Measurements from ENCODE around the gene FGF12.

Gene FGF12

DNA sequence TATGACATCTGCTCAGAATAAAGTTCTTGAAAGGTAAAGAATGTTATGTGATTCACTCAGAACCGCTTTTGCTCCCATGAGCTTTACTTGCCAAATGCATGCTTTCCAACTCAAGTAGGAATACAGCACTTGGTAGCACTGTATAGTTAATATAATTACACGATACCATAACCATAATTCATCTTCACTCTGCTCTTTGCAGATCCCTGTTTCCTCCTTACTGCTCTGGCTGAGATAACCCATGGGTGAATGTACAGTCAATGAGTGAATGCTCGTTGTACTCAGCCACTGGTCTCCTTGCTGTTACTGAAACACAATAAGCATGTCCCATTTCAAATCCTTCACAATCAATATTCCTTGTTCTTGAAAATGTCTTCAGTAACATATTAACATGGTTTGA lies 550.0 kb downstream of the FGF12 start:
- no peak for DNase-seq

DNA sequence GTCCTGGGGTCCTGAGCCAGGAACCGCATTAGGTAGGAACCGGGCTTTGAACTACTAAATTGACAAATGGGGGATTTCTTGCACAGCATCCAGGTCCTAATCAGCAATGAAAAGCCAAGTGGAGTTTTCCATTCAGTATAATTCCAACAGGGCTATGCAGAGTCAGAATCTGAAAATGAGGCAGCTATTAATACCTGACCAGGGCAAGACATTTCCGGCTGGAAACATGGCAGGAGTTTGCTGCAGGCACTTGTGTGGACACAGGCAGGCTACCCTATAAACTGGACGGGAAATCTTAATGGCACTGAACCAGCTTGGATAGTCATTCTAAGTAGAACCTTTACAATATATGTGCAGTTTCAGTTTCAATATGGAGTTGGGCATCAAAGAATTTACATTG lies 553.1 kb downstream of the FGF12 start:
- DNase-seq, result no peak

DNA sequence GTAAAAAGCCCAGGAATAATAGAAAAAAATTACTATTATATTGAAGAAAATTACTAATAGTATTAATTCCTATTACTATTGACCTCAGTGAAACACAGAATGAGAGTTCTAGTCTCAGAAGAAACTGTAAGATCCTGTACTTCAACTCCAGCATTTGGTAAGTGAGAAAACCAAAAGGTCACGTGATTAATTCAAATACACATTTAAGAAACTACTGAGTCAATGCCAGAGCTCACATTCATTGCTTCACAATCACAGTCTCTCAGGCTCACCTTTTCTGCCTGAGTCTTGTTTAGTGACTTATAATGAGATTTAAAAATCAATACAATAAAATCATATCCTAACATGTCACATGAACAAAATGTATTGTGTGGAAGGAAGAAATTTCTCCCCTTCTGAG lies 556.1 kb downstream of the FGF12 start:
- DNase-seq, result no peak

DNA sequence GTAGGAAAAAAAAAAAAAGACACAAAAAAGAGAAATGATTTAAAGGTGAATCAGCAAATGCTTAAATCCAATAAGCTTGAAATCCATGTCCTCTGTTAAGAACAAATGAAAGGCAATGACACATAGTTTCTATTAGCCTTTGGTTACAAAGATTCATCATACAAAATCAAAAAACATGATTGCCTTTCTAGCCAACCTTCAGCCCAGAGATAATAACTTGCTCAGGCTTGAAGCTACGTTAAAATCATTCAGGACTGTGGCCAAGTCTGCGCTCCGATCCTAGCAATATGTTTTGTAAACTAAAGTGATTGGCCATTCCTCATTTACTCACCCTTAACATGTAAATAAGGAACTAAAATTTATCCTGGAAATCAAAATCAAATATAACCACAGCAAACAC lies 556.7 kb downstream of the FGF12 start:
- DNase-seq, result no peak

DNA sequence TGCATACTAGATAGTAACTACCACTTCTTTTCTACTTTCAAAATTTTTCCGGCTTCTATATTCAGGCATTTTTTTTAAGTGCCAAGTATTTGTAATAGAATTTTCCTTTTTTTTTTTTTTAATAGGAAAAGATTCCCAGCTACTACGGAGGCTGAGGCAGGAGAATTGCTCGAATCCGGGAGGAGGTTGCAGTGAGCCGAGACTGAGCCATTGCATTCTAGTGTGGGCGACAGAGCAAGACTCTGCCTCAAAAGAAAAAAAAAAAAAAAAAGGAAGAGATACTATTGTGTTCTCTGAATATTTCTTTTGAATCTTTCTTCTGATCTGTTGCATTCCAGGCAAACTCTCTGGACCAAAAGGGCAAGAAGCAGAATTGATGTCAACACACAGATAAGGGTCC lies 557.3 kb downstream of the FGF12 start:
- no peak for DNase-seq

DNA sequence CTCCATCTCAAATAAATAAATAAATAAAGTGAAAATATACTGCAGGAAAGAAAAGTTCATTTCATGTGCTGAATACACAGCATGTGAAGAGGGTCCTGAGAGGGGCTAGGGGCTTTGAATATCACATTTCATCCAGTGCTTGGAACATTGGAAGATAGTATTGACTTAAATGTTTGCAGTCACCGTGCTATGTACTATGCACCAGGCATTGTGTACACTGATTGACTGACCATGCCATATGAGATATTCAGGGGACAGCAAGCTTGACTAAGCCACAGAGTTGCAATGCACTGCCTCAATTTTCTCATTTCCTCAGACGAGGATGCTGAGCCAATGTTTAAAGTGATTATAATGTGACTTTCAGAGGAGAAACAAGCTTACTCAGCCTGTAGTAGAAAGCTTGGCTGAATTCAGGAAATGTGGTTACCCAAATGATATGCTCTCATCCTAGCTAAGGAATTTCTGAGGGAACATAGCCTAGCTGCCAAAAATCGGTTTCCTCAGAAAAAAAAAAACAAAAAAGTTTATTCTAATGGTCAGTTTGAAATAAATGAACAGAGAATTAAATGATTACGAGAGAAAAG lies 557.9 kb downstream of the FGF12 start:
- DNase-seq, result no peak

DNA sequence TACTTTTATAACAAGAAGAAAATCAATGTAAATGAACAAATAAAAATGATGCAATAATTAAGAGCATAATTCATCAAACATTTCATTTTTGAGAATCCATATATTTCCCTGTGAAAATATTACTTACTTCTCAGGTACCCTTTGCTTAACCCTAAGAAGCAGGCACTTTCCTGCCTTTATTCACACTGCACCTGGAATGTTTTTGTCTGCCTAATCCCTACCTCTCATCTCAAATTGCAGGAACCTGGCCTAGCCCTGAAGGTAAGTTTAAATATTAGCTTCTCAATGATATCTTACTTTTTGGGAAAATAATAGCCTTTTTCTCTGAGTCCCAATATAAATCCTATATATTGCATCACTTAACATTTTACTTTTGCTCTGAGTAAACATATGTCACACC lies 559.1 kb downstream of the FGF12 start:
- no peak for DNase-seq

DNA sequence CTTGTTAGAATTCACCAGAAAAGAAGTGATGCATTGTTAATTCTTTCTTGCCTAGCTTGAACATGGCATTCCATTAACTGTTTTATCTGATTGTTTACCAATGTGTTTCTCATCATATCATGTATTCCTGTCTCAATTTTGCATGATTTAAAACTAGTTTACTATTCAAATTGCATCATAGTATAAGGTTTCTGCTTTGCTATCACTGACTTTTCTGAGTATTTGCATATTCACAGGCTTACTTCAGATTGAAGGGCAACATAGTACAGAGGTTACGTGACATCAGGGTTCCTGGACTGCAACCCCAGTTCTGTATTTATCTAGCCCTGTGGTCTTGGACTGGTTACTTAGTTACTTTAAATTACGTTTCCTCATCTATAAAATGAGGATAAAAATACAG lies 561.8 kb downstream of the FGF12 start:
- no peak for DNase-seq

DNA sequence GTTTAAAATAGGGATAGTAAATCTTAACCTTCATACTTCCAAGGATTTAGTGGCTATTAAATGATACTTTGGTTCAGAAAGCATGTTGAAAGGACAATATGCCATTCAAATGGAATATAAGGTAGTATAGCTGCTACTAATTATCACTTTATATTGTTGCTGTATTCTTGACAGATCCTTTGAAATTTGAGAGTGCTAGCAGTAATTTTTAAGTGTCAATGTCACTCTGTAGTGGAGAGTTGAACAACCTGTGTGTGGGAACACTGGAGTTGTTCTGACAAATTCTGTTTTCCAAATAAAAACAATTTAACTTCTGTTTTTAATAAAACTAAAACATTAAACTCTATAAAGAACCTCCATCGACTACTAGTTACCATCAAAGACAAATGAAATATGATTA lies 565.7 kb downstream of the FGF12 start:
- no peak for DNase-seq

DNA sequence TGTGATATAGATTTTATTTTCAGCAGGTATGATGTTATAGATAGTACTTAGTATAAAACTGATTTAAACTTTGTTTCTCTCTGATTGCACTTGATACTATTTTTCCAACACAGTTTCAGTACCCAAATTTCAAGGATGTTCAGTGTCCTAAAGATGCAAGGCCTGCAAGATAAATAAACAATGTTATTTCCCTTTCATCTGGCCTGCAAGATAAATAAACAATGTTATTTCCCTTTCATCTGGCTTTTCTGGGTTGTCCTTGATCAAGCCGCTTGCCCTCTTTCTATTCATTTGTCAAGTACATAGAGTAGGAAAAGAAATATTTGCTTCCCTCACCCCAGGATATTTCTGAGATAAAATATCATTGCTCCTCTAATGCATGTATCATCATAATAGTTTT lies 571.0 kb downstream of the FGF12 start:
- no peak for DNase-seq

DNA sequence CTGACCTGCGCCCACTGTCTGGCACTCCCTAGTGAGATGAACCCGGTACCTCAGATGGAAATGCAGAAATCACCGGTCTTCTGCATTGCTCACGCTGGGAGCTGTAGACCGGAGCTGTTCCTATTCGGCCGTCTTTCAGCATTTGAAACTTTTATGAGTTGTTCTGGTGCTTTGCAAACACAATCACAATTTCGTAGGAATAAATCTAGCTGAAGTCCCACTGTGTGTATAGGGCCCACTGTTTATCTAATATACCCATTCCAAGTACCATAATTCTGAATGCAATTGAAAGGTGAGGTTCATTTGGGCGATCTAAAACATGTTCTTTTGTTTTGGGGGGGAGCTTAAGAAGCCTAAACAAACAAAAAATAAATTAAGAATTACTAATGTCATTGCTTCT lies 572.1 kb downstream of the FGF12 start:
- DNase-seq, result no peak

DNA sequence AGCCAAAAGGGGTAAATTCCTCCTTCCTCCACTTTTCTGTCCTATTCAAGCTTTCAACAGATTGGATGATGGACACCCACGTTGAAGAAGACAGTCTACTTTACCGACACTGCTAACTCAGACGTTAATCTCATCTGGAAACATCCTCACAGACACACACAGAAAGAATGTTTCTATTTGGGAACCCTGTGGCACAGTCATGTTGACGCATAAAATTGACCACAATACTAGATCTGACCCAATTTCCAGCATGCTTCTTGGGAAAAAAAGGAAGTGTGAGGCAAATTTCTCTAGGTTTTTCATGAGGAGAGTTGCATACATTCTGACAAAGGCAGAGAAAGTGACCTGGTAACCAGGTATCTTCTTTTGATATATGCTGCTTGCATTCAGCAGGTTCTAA lies 594.1 kb downstream of the FGF12 start:
- no peak for DNase-seq

DNA sequence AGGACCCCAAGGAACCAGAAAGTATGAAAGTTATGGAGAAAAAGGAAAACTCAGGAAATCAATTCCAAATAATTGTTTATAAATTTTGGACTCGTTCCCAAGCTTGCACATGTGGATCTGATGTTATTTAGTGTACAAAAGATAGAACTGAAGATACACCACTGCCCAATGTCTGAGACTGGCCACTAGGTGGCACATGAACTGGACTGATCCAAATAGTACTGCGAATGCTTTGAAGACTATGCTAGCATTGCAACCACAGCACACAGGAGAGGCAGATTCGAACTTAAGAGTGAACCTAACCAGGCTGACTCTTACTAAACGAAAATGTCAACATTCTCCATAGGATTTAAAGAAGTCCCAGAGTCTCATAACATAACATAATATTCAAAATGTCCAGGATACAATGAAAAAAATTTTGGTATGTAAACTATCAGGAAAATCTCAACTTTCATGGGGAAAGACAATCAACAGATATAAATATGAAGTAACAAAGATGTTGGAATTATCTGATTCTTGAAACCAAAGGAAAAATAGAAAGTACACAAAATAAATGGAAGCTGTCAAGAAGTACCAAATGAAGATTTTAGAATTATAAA lies 596.7 kb downstream of the FGF12 start:
- DNase-seq, result peak; percentile 47

DNA sequence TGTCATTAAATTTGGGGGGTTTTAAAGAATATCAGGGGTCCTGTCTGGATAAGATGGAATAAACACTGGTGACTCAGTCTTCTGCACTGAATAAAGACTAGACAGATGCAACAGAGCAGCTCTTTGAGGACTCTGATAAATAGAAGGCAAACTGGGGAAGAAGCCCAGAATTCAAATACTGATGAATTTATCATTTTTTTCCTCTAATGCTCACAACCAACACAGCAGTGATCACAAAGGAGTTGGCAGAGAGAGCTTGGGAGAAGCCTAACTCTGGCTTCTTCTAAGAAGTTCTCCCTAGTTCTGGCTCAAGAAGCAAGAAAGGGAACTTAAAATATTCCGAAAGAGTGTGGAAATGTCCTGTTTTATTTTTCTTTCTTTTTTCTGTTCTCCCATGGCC lies 597.8 kb downstream of the FGF12 start:
- no peak for DNase-seq

DNA sequence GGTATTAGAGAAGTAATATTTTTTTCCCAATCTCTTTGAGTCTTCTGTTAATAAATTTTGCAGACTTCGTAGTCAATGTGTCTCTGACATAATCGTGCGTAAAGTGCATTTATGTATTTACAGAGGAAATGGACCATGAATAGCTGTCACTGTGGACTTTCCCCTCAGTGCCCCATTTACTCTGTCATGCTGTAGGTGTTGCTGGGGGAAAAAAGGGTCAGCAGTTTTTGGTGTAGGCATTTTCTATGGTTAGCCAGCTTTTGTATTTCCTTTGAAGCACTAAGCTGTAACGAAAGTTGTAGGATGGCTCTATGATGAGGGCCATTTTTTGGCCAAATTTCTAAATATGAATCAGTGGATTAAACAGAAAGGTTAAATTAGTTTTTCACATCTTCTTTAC lies 598.4 kb downstream of the FGF12 start:
- no peak for DNase-seq

DNA sequence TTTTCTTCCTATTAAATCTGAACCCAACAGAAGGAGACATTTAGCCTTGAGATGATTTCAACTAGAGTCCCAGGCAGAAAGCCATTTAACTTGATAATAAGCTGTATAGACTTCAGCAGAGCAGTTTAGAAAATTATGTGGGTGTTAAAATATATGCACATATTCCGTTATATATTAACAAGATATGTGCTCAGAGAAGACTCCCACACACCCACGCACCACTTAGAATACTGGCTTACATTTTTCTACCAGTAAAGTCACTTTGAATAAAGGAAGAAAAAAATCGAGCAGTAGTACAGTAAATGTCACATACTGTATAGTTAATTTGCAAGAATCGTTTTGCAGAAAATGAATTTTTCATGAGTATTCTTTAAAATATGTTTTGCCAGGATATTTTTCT lies 599.3 kb downstream of the FGF12 start:
- DNase-seq, result no peak

DNA sequence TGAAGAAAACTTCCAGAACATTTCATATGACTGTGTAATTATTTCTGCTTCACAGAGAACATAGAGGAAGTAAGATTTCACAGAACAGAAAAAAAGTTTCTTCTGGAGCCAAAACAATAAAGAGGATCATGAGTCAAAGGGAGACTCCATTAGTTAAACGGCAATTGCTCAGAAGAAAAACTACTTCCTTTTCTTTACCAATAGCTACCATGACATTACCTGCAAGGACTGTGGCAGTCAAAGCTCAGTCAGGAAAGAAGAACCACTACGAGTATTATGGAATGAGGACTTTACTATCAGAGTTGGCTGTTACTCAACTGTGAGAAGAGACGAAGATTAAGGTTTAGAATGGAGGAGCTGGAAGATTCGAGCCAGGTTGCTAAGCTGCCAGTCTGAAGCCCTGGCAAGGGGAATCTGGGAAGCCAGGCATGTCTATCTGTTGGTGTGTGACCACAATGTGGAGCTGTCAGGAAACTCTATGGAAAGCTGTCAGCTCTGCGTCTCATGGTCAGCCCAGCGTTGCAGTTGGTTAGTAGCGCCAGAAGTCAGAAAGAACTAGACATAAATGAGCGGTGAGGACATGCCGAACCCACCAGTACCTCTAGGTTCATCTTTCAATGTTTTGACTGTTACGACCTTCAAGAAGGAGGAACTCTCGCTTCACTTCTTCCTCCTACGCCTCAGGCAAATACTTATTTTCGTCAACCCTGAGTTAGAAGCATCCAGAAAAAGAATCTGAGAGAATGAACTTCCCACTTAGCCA lies 604.3 kb downstream of the FGF12 start:
- DNase-seq, result no peak

DNA sequence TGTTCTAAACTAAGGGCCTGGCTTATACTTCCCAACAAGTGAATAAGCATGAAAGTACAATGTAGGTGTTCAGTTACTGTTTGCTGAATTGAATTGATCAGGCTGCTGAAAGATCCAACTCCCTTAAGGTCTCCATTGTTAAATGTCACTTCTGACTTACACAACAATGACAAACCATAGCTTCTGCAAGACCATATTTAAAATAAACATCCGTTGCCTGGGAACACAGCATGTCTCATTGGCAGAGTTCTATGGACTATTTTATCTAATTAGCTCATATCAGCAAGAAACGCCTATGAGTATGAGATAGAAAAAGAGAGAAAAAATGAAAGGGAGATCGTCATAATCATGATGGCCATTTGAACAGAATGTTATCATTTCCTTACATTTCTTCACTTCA lies 605.4 kb downstream of the FGF12 start:
- no peak for DNase-seq

DNA sequence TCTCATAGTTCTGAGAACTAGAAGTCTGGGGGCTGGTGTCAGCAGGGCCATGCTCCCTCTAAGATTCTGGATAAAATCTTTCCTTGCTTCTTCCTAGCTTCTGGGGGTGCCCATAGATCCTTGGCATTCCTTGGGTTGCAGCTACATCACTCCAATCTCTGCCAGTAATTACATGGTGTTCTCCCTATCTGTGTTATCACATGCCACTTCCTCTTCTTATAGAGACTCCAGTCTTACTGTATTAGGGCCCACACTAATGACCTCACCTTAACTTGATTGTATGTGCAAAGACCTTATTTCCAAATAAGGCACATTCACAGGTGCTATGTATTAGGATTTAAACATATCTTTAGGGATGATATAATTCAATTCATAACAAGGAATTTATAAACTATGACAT lies 618.5 kb downstream of the FGF12 start:
- no peak for DNase-seq

DNA sequence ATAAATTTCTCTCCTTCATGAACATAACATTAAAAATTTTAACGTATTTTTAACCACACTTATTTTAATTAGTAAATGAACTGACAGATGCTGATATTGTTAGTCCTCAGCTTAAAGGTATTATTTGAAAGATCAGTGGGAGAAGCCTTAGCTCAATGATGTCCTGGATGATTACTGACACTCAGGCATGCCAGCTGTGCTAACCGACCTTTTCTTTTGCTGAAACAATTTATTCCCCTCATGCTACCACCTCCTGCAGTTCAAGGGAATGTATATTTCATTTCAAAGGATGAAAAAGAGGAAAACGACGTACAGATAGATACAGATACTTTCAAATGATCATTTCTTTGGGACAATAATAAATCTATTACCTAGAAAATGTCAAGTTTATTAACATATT lies 620.8 kb downstream of the FGF12 start:
- DNase-seq, result no peak

DNA sequence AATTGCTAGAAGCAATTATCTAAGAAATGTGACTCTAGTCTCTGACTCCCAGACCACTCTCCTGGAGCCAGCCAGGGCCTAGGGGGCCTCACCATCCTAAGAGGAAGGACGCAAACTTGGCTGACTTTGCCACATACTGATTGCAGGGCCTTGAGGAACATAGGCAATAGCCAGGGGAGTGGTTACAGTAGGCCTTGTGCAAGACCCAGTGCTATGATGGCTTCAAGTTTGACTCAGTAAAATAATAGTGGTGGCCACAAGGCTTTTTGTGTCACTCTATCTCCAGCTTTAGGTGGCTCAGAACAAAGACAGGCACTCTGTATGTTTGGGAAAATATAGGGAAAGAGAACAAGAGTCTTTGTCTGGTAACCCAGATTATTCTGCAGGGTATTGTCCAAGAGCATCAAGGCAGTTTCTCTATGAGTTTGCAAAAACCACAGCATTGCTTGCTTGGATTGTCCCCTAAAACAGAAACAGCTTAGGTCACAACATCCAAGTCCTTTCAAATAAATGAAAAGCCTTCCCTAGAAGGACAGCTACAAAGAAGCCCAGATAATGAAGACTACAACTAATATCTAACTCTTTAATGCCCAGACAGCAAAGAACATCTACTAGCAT lies 634.8 kb downstream of the FGF12 start:
- DNase-seq, result no peak

DNA sequence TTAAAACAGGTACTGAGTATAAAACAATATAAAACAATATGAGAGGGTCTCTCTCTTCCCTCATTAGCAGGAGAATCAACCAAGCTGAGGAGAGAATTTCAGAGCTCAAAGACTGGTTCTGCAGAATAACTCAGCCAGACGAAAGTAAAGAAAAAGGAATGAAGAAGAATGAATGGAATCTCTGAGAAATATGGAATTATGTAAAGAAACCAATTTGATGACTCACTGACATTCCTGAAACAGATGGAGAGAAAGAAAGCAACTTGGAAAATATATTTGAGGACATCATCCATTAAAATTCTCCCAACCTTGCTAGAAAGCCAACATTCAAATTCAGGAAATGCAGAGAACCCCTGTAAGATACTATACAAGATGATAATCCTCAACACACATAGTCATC lies 635.5 kb downstream of the FGF12 start:
- no peak for DNase-seq

DNA sequence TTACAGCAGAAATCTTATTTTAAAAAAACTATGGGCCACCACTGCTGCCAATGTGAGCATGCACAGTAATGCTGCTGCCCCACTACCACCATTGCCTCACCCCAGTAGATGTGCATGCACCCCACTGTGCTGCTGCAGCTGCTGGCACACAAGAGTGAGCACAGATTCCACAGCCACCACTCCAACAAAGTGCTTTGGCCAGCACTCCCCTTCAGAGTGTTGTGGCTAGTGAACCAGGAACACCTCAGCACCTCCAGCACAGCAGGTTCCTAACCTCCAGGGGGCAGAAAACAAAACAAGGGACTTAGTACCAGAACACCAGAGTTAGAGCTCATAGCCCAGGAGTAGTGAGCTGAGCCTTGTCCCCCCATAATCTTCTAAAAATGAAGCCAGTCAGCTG lies 636.8 kb downstream of the FGF12 start:
- no peak for DNase-seq
